OCI-LY3 (cell line): Measurements from ENCODE around the gene LIPM.

Experiments
- H2AFZ ChIP-seq: fragments of 200-600, 300-600 bp; shearing (Covaris generic); 2 replicates; pipeline ENCODE4 v1.6.0; 2014; ENCODE audit warnings: antibody characterized with exemption, low read depth, low read length
- H3K27ac ChIP-seq: fragments of 200-600, 300-600 bp; sonication (generic); 2 replicates; pipeline ENCODE4 v1.5.1; 2014; ENCODE audit warnings: mild to moderate bottlenecking, low read length, moderate library complexity, mixed read lengths
- H3K27me3 ChIP-seq: fragments of 200-600, 300-600 bp; sonication (generic); 2 replicates; pipeline ENCODE4 v1.6.1; 2014; ENCODE audit warnings: low read depth, low read length, mixed read lengths
- H3K36me3 ChIP-seq: fragments of 200-600, 300-600 bp; sonication (generic); replicated peaks from 2 replicates; pipeline ENCODE3; 2014; ENCODE audit warnings: low read depth, low read length, mixed read lengths
- H3K4me1 ChIP-seq: fragments of 300-600, 200-600 bp; sonication (generic); 2 replicates; pipeline ENCODE4 v1.6.1; 2014; ENCODE audit warnings: low read length, mixed read lengths
- H3K4me2 ChIP-seq: fragments of 200-600, 300-600 bp; sonication (generic); 2 replicates; pipeline ENCODE4 v1.6.1; 2014; ENCODE audit warnings: low read length, mixed read lengths
- H3K4me3 ChIP-seq: fragments of 300-600, 200-600 bp; sonication (generic); 2 replicates; pipeline ENCODE4 v1.5.1; 2014; ENCODE audit warnings: antibody characterized with exemption, mild to moderate bottlenecking, low read length, moderate library complexity
- H3K79me2 ChIP-seq: fragments of 300-600, 200-600 bp; shearing (Covaris generic); 2 replicates; pipeline ENCODE4 v1.6.1; 2014; ENCODE audit warnings: mild to moderate bottlenecking, low read length, mixed read lengths
- H3K9ac ChIP-seq: fragments of 300-600, 200-600 bp; shearing (Covaris generic); 2 replicates; pipeline ENCODE4 v1.6.0; 2014; ENCODE audit warnings: mild to moderate bottlenecking, low read length, moderate library complexity
- H3K9me3 ChIP-seq: fragments of 200-600, 300-600 bp; shearing (Covaris generic); 2 replicates; pipeline ENCODE4 v1.6.1; 2014; ENCODE audit warnings: low read length, mixed read lengths; ENCODE audit not compliant: insufficient read depth
- H4K20me1 ChIP-seq: fragments of 200-600, 300-600 bp; sonication (generic); 2 replicates; pipeline ENCODE4 v1.6.1; 2016; ENCODE audit warnings: low read length, mixed read lengths; ENCODE audit not compliant: insufficient read depth
- EZH2phosphoT487 ChIP-seq: fragments of 200-600 bp; shearing (Covaris generic); IDR thresholded peaks from 2 replicates; pipeline ENCODE4 v1.6.1; 2018; ENCODE audit warnings: antibody characterized with exemption, mixed run types, low read depth
- TF ChIP-seq, protein P1 (sequence below): fragments of 200-600, 300-600 bp; sonication (generic); IDR thresholded peaks from 2 replicates; pipeline ENCODE4 v1.5.1; 2014; ENCODE audit warnings: antibody characterized with exemption, low read length, low read depth

LIPM gene

GRCh38 chr10:88838766-88839350 is 36.3 kb downstream of the LIPM start:
- H3K27ac ChIP-seq: no peak overlapping the region
- no peak overlapping the region for H3K4me2 ChIP-seq
- H3K36me3 ChIP-seq: no peaks in the 10 kb centered on the region
- H3K4me1 ChIP-seq: peaks cover 30% of the 10 kb centered on the region
- H3K79me2 ChIP-seq: no peaks in the 10 kb centered on the region
- H3K9ac ChIP-seq: no peak overlapping the region
- TF ChIP-seq, protein P1, sequence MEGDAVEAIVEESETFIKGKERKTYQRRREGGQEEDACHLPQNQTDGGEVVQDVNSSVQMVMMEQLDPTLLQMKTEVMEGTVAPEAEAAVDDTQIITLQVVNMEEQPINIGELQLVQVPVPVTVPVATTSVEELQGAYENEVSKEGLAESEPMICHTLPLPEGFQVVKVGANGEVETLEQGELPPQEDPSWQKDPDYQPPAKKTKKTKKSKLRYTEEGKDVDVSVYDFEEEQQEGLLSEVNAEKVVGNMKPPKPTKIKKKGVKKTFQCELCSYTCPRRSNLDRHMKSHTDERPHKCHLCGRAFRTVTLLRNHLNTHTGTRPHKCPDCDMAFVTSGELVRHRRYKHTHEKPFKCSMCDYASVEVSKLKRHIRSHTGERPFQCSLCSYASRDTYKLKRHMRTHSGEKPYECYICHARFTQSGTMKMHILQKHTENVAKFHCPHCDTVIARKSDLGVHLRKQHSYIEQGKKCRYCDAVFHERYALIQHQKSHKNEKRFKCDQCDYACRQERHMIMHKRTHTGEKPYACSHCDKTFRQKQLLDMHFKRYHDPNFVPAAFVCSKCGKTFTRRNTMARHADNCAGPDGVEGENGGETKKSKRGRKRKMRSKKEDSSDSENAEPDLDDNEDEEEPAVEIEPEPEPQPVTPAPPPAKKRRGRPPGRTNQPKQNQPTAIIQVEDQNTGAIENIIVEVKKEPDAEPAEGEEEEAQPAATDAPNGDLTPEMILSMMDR: no peak
- TF ChIP-seq EZH2phosphoT487: no peak
- no peak overlapping the region for H3K4me3 ChIP-seq
- no peaks in the 10 kb centered on the region for H3K9me3 ChIP-seq
- no peaks in the 10 kb centered on the region for H4K20me1 ChIP-seq
- H2AFZ ChIP-seq: no peak overlapping the region
- no peaks in the 10 kb centered on the region for H3K27me3 ChIP-seq

DNA sequence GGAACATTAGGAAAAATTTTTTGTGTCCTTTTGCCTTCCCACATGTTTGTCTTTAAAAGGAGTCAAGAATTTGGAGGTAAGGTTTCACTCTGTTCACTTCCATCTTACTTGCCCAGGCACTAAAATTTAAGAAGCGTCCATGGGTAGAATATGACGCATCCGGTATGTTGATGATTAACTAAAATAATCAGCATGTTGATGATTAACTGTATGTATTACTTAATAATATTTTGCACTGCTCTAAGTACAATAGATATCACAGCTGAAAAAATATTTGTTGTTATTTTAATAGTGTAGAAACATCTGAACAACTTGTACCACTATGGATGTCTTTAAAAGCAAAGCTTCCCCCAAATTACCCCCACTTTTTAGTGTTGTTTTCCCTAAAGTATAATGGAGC is 37.6 kb downstream of the LIPM start:
- no peak for TF ChIP-seq EZH2phosphoT487
- TF ChIP-seq, protein P1: no peak
- no peak overlapping the region for H3K27ac ChIP-seq

DNA sequence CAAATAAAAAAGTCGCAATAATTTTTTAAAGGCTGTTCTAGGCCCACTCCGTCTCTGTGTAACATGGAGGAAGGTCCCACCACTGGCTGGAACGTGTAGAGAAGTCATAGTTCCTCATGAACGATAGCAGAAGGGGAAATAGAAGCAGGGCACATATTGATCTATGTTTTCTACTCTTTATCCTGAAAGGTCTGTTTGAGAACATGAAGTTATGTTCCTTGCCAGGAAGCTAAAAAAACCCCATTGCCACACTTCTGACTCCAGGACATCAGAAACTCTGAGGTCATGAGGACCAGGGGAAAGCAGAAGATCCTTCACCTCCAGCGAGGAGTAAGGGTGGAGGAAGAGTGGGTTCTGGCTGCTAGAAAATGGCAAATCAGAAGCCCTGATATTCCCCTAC is 38.4 kb downstream of the LIPM start:
- no peaks in the 10 kb centered on the region for H3K79me2 ChIP-seq
- no peaks in the 10 kb centered on the region for H4K20me1 ChIP-seq
- no peaks in the 10 kb centered on the region for H3K27me3 ChIP-seq
- H3K9ac ChIP-seq: no peak overlapping the region
- no peak overlapping the region for H3K27ac ChIP-seq
- no peaks in the 10 kb centered on the region for H3K9me3 ChIP-seq
- TF ChIP-seq, protein P1: no peak
- no peak for TF ChIP-seq EZH2phosphoT487
- H3K4me2 ChIP-seq: no peak overlapping the region
- 0 out of 2 replicates have a peak overlapping the region, but pooled peaks have one; percentile 2 for H2AFZ ChIP-seq
- H3K4me3 ChIP-seq: no peak overlapping the region
- no peaks in the 10 kb centered on the region for H3K36me3 ChIP-seq
- peaks cover 28% of the 10 kb centered on the region for H3K4me1 ChIP-seq

More for the DNA sequence above, 37.6 kb downstream of the LIPM start:
- peaks cover 30% of the 10 kb centered on the region for H3K4me1 ChIP-seq
- H3K36me3 ChIP-seq: no peaks in the 10 kb centered on the region
- no peaks in the 10 kb centered on the region for H3K27me3 ChIP-seq
- no peaks in the 10 kb centered on the region for H4K20me1 ChIP-seq
- H3K4me3 ChIP-seq: no peak overlapping the region
- no peaks in the 10 kb centered on the region for H3K79me2 ChIP-seq
- no peak overlapping the region for H3K4me2 ChIP-seq
- H2AFZ ChIP-seq: no peak overlapping the region
- H3K9ac ChIP-seq: no peak overlapping the region
- H3K9me3 ChIP-seq: no peaks in the 10 kb centered on the region

DNA sequence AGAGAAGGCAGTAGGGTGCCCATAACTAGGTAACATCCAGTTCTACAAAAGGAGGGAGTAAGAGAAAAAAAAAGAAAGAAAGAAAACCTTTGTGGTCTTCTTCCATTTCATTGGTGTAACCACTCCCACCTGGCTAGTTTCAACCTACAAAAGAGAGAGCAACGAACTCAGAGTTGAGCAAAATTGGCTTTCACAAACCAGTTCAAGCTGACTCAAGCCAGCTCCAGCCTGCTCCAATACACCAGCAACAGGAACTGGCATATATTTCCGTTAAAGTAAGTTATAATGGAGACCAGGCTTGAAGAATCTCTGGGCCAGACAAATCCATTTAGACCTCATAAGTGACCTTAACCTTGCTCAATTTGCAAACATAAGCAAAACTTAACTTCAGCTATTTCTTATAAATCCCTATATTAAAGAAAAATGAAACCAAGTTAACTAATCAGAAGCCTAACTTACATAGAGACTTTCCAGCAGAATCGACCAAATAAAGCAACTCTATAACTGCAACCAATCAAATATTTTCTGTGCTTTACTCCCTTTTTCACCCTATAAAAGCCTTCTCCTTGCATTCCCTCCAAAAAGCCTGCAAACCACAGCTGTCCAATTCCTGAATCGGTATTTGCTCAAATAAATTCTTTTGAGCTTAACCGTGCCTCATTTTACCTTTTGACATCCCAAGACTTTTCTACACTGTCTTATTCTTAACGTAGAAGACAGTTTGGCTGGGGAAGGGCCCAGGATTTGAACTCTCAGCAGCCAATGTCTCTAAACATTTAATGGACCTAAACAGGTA is 39.0 kb downstream of the LIPM start:
- no peaks in the 10 kb centered on the region for H3K79me2 ChIP-seq
- no peaks in the 10 kb centered on the region for H3K36me3 ChIP-seq
- H3K27me3 ChIP-seq: no peaks in the 10 kb centered on the region
- no peak overlapping the region for H2AFZ ChIP-seq
- peaks cover 22% of the 10 kb centered on the region for H3K4me1 ChIP-seq
- no peak overlapping the region for H3K9ac ChIP-seq
- H3K4me3 ChIP-seq: no peak overlapping the region
- H3K4me2 ChIP-seq: no peak overlapping the region
- TF ChIP-seq, protein P1: no peak
- no peaks in the 10 kb centered on the region for H4K20me1 ChIP-seq
- H3K27ac ChIP-seq: no peak overlapping the region
- H3K9me3 ChIP-seq: no peaks in the 10 kb centered on the region
